GM10266 (cell line): ENCODE results near the gene SYNPR.

ENCODE experiments used
- DNase-seq: peaks from one replicate; pipeline ENCODE4 v3.0.0; 2012; ENCODE audit errors: extremely low spot score
- CTCF ChIP-seq: IDR thresholded peaks from 2 replicates; pipeline ENCODE4 v1.5.1; 2012; ENCODE audit warnings: mild to moderate bottlenecking, low read depth; ENCODE audit not compliant: control insufficient read depth, insufficient read depth; ENCODE audit errors: missing control alignments

Gene SYNPR

GRCh38 chr3:63493101-63493500 lies 215.0 kb downstream of the SYNPR start:
- DNase-seq = no peak
- no peak for TF ChIP-seq CTCF

- DNase-seq = no peak
- TF ChIP-seq CTCF = no peak
Observed at GRCh38 chr3:63494646-63495045, 216.5 kb downstream of the SYNPR start.

- no peak for DNase-seq
- no peak for TF ChIP-seq CTCF
Observed at GRCh38 chr3:63497641-63498040, 219.5 kb downstream of the SYNPR start.

GRCh38 chr3:63500196-63500595 lies 222.1 kb downstream of the SYNPR start:
- TF ChIP-seq CTCF = no peak
- DNase-seq = no peak

GRCh38 chr3:63508305-63508704 lies 230.2 kb downstream of the SYNPR start:
- DNase-seq = no peak
- no peak for TF ChIP-seq CTCF

- no peak for DNase-seq
- no peak for TF ChIP-seq CTCF
Observed at GRCh38 chr3:63508771-63509170, 230.7 kb downstream of the SYNPR start.

GRCh38 chr3:63513791-63514190 lies 235.7 kb downstream of the SYNPR start:
- no peak for DNase-seq
- no peak for TF ChIP-seq CTCF

GRCh38 chr3:63514678-63515077 lies 236.6 kb downstream of the SYNPR start:
- no peak for DNase-seq
- TF ChIP-seq CTCF = no peak
